ENCODE results near the gene USP34. TPM values are rescaled to one million over a fixed set of nuclear protein-coding genes. Genes with fewer than 3 reads are reported as not detected.

The USP34 gene
- total and polyA plus RNA-seq, 2 of the 8 experiments (the other 6 are each of a cell fraction or from before 2014, with no cell fraction given): 56.7 to 91.7 TPM

DNA sequence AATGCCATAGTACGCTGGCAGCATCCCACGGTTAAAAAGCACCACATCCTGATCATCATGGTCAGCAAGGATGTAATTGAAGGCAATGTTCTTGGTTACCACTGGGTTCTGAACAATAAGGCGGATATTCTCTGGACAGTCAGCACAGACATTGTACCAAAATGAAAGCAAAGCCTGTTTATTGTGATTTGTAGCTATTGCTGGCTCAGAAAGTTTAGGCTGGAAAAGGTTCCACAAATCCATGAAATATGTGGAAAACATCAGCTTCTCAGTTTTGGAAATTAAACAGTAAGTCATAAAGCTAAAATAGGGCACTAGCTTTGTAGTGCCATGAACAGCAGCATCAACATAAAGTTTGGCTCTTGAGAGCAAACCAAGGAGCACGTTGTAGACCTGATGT is 256.7 kb downstream of the USP34 start:
- Histone ChIP-seq H2AK5ac (ENCODE audit: low read depth, low read length) (no peak overlapping the region), H4K91ac (replicated peaks; ENCODE audit: insufficient read length, low read length) (no peak overlapping the region), H3K4ac (replicated peaks; ENCODE audit: insufficient read length, low read depth, low read length) (no peak overlapping the region), H3K23me2 (ENCODE audit: low read depth, low read length) (no peaks in the 10 kb centered on the region), H3K27me3 (replicated peaks in 1 of 4; ENCODE audit: control insufficient read depth in 3 of 4, extremely low read depth in 1 of 4, insufficient read depth in 3 of 4, low read length in 3 of 4) (no peaks in the 10 kb centered on the region), H3K9ac (replicated peaks in 1 of 4; ENCODE audit: extremely low read depth in 1 of 4, low read depth in 3 of 4, low read length in 3 of 4) (no peak overlapping the region), H3K4me2 (ENCODE audit: insufficient read depth in 1 of 2, low read depth in 2 of 2, low read length in 2 of 2) (no peak overlapping the region), H3K4me3 (ENCODE audit: extremely low read depth in 1 of 4, insufficient read depth in 2 of 4, low read depth in 3 of 4, low read length in 4 of 4) (no peak overlapping the region), H3K79me1 (ENCODE audit: low read depth, low read length) (no peaks in the 10 kb centered on the region), H4K20me1 (replicated peaks in 1 of 2; ENCODE audit: control insufficient read depth in 1 of 2, insufficient read depth in 2 of 2, low read length in 2 of 2) (no peaks in the 10 kb centered on the region), H2BK12ac (ENCODE audit: low read depth, low read length) (no peak overlapping the region), H2BK20ac (ENCODE audit: low read length) (no peak overlapping the region), H3K18ac (ENCODE audit: extremely low read depth, low read length) (no peak overlapping the region), H3K56ac (replicated peaks; ENCODE audit: insufficient read length, low read depth, low read length) (no peak overlapping the region), H2AFZ (ENCODE audit: low read length) (no peak overlapping the region), H3K23ac (ENCODE audit: insufficient read length) (no peak overlapping the region), H3K14ac (ENCODE audit: insufficient read length) (no peak overlapping the region), H2BK15ac (ENCODE audit: low read length) (no peak overlapping the region), H3K36me3 (ENCODE audit: control insufficient read depth in 2 of 4, insufficient read depth in 4 of 4, low read length in 3 of 4) (peaks cover 0 to 52% (median 10%) of the 10 kb centered on the region in 4 experiments), H2BK120ac (replicated peaks; ENCODE audit: low read depth, low read length) (no peak overlapping the region), H4K5ac (ENCODE audit: insufficient read length, low read depth, low read length) (no peak overlapping the region), H3K4me1 (replicated peaks in 1 of 4; ENCODE audit: control insufficient read depth in 3 of 4, insufficient read depth in 4 of 4, low read length in 3 of 4) (no peaks in the 10 kb centered on the region), H2BK5ac (ENCODE audit: low read depth, low read length) (no peak overlapping the region), H3K9me3 (ENCODE audit: insufficient read depth in 2 of 2, low read depth in 1 of 2, low read length in 1 of 2) (no peaks in the 10 kb centered on the region), H3K27ac (ENCODE audit: low read depth, low read length) (no peak overlapping the region), H4K8ac (ENCODE audit: extremely low read depth, insufficient read depth, low read length) (no peak overlapping the region; the same call in 1 of the 2 replicates), H3K79me2 (ENCODE audit: control insufficient read depth in 1 of 2, insufficient read depth in 2 of 2, low read length in 2 of 2) (no peaks in the 10 kb centered on the region)
- FAIRE-seq: no peak
- 86% methylated on average over 4 of the region's 4 CpGs; no CpG with 5 or more reads in 1 of the 2 experiments for WGBS, 2 experiments (ENCODE audit: extremely low coverage in 1 of 2, insufficient coverage in 1 of 2, insufficient read length in 1 of 2, insufficient replicate concordance in 2 of 2, low coverage in 1 of 2, low lambda C conversion rate in 2 of 2, missing lambda C conversion rate in 1 of 2)
- TF ChIP-seq RNF2 (IDR thresholded peaks at IDR 0.05; ENCODE audit: borderline replicate concordance, low read depth, low read length, missing control alignments, poor library complexity, severe bottlenecking) (no peak), BACH1 (IDR thresholded peaks at IDR 0.05; ENCODE audit: low read length) (no peak), SP1 (IDR thresholded peaks at IDR 0.05; ENCODE audit: low read depth, low read length) (no peak), SIRT6 (IDR thresholded peaks at IDR 0.05; ENCODE audit: low read length) (no peak), CHD1 (IDR thresholded peaks at IDR 0.05; ENCODE audit: low read depth, low read length) (no peak), EGR1 (IDR thresholded peaks at IDR 0.05; ENCODE audit: borderline replicate concordance, low read depth, low read length) (no peak), RAD21 (IDR thresholded peaks at IDR 0.05 in 1 of 2, conservative IDR thresholded peaks at IDR 0.05 in 1 of 2; ENCODE audit: low read depth in 2 of 2, low read length in 2 of 2) (no peak), JUN (IDR thresholded peaks at IDR 0.05; ENCODE audit: low read depth, low read length) (no peak), CTBP2 (IDR thresholded peaks at IDR 0.05; ENCODE audit: borderline replicate concordance, insufficient read depth, insufficient read length, low read length) (no peak), NANOG (IDR thresholded peaks at IDR 0.05; ENCODE audit: insufficient read depth, low read depth, low read length, poor library complexity, severe bottlenecking) (no peak)
- ChIA-PET CTCF (ENCODE audit: partially characterized antibody) (interaction anchor here (0.6 kb wide), 1 partner anchor 98 kb away, joined by 3 read pairs; no protein-coding TSS in a partner anchor), POLR2A (ENCODE audit: partially characterized antibody) (interaction anchor here (0.6 kb wide), 1 partner anchor 460 kb away, joined by 3 read pairs; no protein-coding TSS in a partner anchor)
- no peak for DNase-seq (ENCODE audit: low read depth in 1 of 2, low spot score in 2 of 2)

Data from H1 (cell line).